Skeletal muscle tissue (tissue), 4 donors: Measurements from ENCODE around the gene MAP1LC3B. TPM values are rescaled to one million over a fixed set of nuclear protein-coding genes. Genes with fewer than 3 reads are reported as not detected.

Experiments used
- H3K27ac ChIP-seq: one replicate; pipeline ENCODE4 v1.7.0; 2013; ENCODE audit warnings: mild to moderate bottlenecking, low read depth, low read length, inconsistent platforms
- H3K27me3 ChIP-seq, 3 donors: one replicate each; pipeline ENCODE4 v1.7.0; 2013; ENCODE audit warnings: low read length in 3 of 3; ENCODE audit not compliant: control insufficient read depth in 3 of 3, insufficient read depth in 3 of 3
- H3K36me3 ChIP-seq, 3 donors: one replicate each; pipeline ENCODE4 v1.7.0; 2013; ENCODE audit warnings: low read length in 3 of 3; ENCODE audit not compliant: control insufficient read depth in 3 of 3, insufficient read depth in 3 of 3
- H3K4me1 ChIP-seq, 3 donors: one replicate each; pipeline ENCODE4 v1.7.0; 2013; ENCODE audit warnings: low read length in 3 of 3, mild to moderate bottlenecking in 3 of 3; ENCODE audit not compliant: control insufficient read depth in 3 of 3, insufficient read depth in 3 of 3
- H3K4me3 ChIP-seq, 3 donors: one replicate each; pipeline ENCODE4 v1.7.0; 2013; ENCODE audit warnings: low read length in 3 of 3
- H3K9ac ChIP-seq, 3 donors: one replicate each; pipeline ENCODE4 v1.7.0; 2013; ENCODE audit warnings: low read length in 3 of 3, mild to moderate bottlenecking in 3 of 3, moderate library complexity in 2 of 3, low read depth in 1 of 3
- H3K9me3 ChIP-seq, 3 donors: one replicate each; pipeline ENCODE4 v1.7.0; 2013; ENCODE audit warnings: low read length in 3 of 3; ENCODE audit not compliant: control insufficient read depth in 3 of 3
- total RNA-seq: library from RNA; depleted of rRNA; stranded (reverse); fragments of >200 nt; gene quantifications from one replicate; pipeline ENCODE4 v1.2.3, GENCODE V29; 2014
- donor health status: Osteomylitis.

Gene MAP1LC3B
- total RNA-seq, 1 donor from 2014 or later = 20.9 TPM

- Histone ChIP-seq H3K27me3 (no peaks in the 10 kb centered on the region), H3K4me3 (no peak overlapping the region), H3K9me3 (no peaks in the 10 kb centered on the region), H3K36me3 (peaks cover 57 to 62% (median 58%) of the 10 kb centered on the region in 3 donors), H3K27ac (no peak overlapping the region), H3K9ac (no peak overlapping the region), H3K4me1 (peaks cover 0 to 2% (median 0%) of the 10 kb centered on the region in 3 donors)
These were observed 23.3 kb downstream of the MAP1LC3B start for GRCh38 chr16:87415441-87415840.

- H3K36me3 ChIP-seq = peaks cover 51 to 64% (median 58%) of the 10 kb centered on the region in 3 donors
These were observed 24.8 kb downstream of the MAP1LC3B start for GRCh38 chr16:87416826-87417527.

GRCh38 chr16:87417528-87417910 is 25.4 kb downstream of the MAP1LC3B start:
- Histone ChIP-seq H3K9me3 (no peaks in the 10 kb centered on the region), H3K4me1 (peaks cover 0 to 2% (median 0%) of the 10 kb centered on the region in 3 donors), H3K36me3 (peaks cover 48 to 61% (median 55%) of the 10 kb centered on the region in 3 donors), H3K9ac (no peak overlapping the region), H3K4me3 (no peak overlapping the region), H3K27me3 (no peaks in the 10 kb centered on the region), H3K27ac (no peak overlapping the region)

More at GRCh38 chr16:87416826-87417527, 24.8 kb downstream of the MAP1LC3B start:
- no peak overlapping the region for H3K4me3 ChIP-seq
- peaks cover 0 to 2% (median 0%) of the 10 kb centered on the region in 3 donors for H3K4me1 ChIP-seq
- no peak overlapping the region for H3K27ac ChIP-seq
- no peaks in the 10 kb centered on the region for H3K27me3 ChIP-seq
- peak overlapping the region in 1 of 3 donors; percentile 8 for H3K9ac ChIP-seq
- H3K9me3 ChIP-seq = no peaks in the 10 kb centered on the region

GRCh38 chr16:87418216-87418615 is 26.1 kb downstream of the MAP1LC3B start:
- H3K27ac ChIP-seq = no peak overlapping the region
- H3K27me3 ChIP-seq = no peaks in the 10 kb centered on the region
- H3K4me3 ChIP-seq = no peak overlapping the region
- H3K36me3 ChIP-seq = peaks cover 48 to 59% (median 54%) of the 10 kb centered on the region in 3 donors
- no peaks in the 10 kb centered on the region for H3K9me3 ChIP-seq
- no peak overlapping the region for H3K9ac ChIP-seq
- H3K4me1 ChIP-seq = peaks cover 0 to 2% (median 0%) of the 10 kb centered on the region in 3 donors

- Histone ChIP-seq H3K4me1 (peaks cover 0 to 2% (median 0%) of the 10 kb centered on the region in 3 donors), H3K9ac (no peak overlapping the region), H3K9me3 (no peaks in the 10 kb centered on the region), H3K27me3 (no peaks in the 10 kb centered on the region), H3K36me3 (peaks cover 52 to 62% (median 54%) of the 10 kb centered on the region in 3 donors), H3K4me3 (no peak overlapping the region), H3K27ac (no peak overlapping the region)
These were observed 26.5 kb downstream of the MAP1LC3B start for GRCh38 chr16:87418644-87419043.

GRCh38 chr16:87420026-87421002 is 28.2 kb downstream of the MAP1LC3B start:
- peaks cover 0 to 2% (median 0%) of the 10 kb centered on the region in 3 donors for H3K4me1 ChIP-seq
- H3K36me3 ChIP-seq = peaks cover 45 to 63% (median 53%) of the 10 kb centered on the region in 3 donors
- no peak overlapping the region for H3K27ac ChIP-seq
- H3K9me3 ChIP-seq = no peaks in the 10 kb centered on the region
- no peaks in the 10 kb centered on the region for H3K27me3 ChIP-seq
- no peak overlapping the region for H3K9ac ChIP-seq
- H3K4me3 ChIP-seq = no peak overlapping the region

GRCh38 chr16:87421003-87421912 is 29.1 kb downstream of the MAP1LC3B start:
- Histone ChIP-seq H3K27me3 (no peaks in the 10 kb centered on the region), H3K36me3 (peaks cover 41 to 62% (median 49%) of the 10 kb centered on the region in 3 donors)

GRCh38 chr16:87422106-87422505 is 30.0 kb downstream of the MAP1LC3B start:
- no peak overlapping the region for H3K4me3 ChIP-seq
- no peaks in the 10 kb centered on the region for H3K9me3 ChIP-seq
- H3K4me1 ChIP-seq = peaks cover 0 to 2% (median 0%) of the 10 kb centered on the region in 3 donors
- H3K9ac ChIP-seq = no peak overlapping the region
- no peaks in the 10 kb centered on the region for H3K27me3 ChIP-seq
- H3K27ac ChIP-seq = no peak overlapping the region
- peaks cover 41 to 55% (median 44%) of the 10 kb centered on the region in 3 donors for H3K36me3 ChIP-seq

More at GRCh38 chr16:87421003-87421912, 29.1 kb downstream of the MAP1LC3B start:
- H3K9me3 ChIP-seq = no peaks in the 10 kb centered on the region
- H3K4me1 ChIP-seq = peaks cover 0 to 2% (median 0%) of the 10 kb centered on the region in 3 donors
- H3K27ac ChIP-seq = no peak overlapping the region
- H3K4me3 ChIP-seq = no peak overlapping the region
- no peak overlapping the region for H3K9ac ChIP-seq

GRCh38 chr16:87423429-87423828 is 31.3 kb downstream of the MAP1LC3B start:
- H3K27me3 ChIP-seq = no peaks in the 10 kb centered on the region
- no peaks in the 10 kb centered on the region for H3K4me1 ChIP-seq
- peaks cover 33 to 43% (median 34%) of the 10 kb centered on the region in 3 donors for H3K36me3 ChIP-seq
- no peaks in the 10 kb centered on the region for H3K9me3 ChIP-seq
- H3K4me3 ChIP-seq = no peak overlapping the region
- H3K27ac ChIP-seq = no peak overlapping the region
- no peak overlapping the region for H3K9ac ChIP-seq
